ENCODE results near the gene RIPOR2. TPM values are rescaled to one million over a fixed set of nuclear protein-coding genes. Genes with fewer than 3 reads are reported as not detected.
"Not testable (repeated sequence)": the region's sequence is repeated elsewhere in the genome, so short reads cannot be mapped to it uniquely, and the experiment has no call there.

Gene RIPOR2
- total and polyA plus RNA-seq, 4 donors, result 1.1 to 16.1 (median 6.1) TPM

DNA sequence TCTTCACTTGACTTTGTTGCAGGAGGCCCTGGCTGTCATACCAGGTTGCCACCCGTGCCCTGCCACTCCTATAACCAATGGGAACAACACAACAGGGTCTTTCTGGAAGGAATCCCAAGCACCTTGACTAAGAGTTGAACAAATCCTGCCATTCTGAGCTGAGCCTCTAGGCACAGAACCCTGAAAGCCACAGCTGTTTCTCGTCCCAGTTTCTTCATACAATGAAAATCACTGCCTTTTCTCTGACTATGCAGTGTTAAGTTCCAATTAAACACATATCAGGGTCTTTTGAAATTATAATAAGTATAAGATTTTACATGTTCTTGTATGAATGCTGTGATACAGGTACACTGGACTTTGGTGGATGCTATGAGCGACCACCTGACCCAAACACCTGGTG lies 54.4 kb downstream of the RIPOR2 start:
- H3K4me3 ChIP-seq (ENCODE audit: low read length in 2 of 2), result no peak overlapping the region
- DNase-seq (no peak), ATAC-seq (ENCODE audit: low FRiP score) (no peak)
- no peak overlapping the region for H3K27ac ChIP-seq (ENCODE audit: low read depth in 1 of 2, low read length in 2 of 2)
- no peaks in the 10 kb centered on the region for H3K36me3 ChIP-seq (ENCODE audit: control insufficient read depth in 1 of 2, insufficient read depth in 2 of 2, low read length in 1 of 2)
- 93 to 94% methylated on average over 3 of the region's 3 CpGs for WGBS, 2 donors
- no peaks in the 10 kb centered on the region for H3K27me3 ChIP-seq (ENCODE audit: control insufficient read depth in 1 of 2, insufficient read depth in 2 of 2, low read length in 1 of 2)
- H3K4me1 ChIP-seq (ENCODE audit: control insufficient read depth in 1 of 2, insufficient read depth in 2 of 2, low read length in 2 of 2), result no peaks in the 10 kb centered on the region
- intact Hi-C loops (cut with DNase I), result no loop called here
- no peaks in the 10 kb centered on the region for H3K9me3 ChIP-seq (ENCODE audit: control insufficient read depth, low read length)

DNA sequence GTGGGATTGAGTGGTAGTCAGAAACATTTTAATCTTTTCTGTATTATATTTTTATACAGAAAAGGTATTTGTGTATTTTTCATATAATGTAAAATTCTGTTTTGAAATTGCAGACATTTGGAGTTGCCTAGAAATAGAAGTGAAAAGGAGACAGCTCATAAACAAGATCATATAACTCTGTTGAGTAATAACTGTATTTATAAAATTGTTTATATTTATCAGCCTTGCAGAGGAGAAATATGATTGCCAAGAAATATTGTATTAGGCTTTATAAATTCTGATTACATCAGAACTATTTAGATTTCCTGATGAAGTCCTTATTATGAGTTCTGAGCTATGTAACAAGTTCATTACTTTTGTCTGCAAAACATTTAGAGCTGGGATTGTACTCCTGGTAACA lies 55.3 kb downstream of the RIPOR2 start:
- Histone ChIP-seq H3K4me1 (ENCODE audit: control insufficient read depth in 1 of 2, insufficient read depth in 2 of 2, low read length in 2 of 2) (no peaks in the 10 kb centered on the region), H3K27ac (ENCODE audit: low read depth in 1 of 2, low read length in 2 of 2) (no peak overlapping the region), H3K4me3 (ENCODE audit: low read length in 2 of 2) (no peak overlapping the region), H3K9me3 (ENCODE audit: control insufficient read depth, low read length) (no peaks in the 10 kb centered on the region), H3K36me3 (ENCODE audit: control insufficient read depth in 1 of 2, insufficient read depth in 2 of 2, low read length in 1 of 2) (no peaks in the 10 kb centered on the region), H3K27me3 (ENCODE audit: control insufficient read depth in 1 of 2, insufficient read depth in 2 of 2, low read length in 1 of 2) (no peaks in the 10 kb centered on the region)
- DNase-seq, result no peak
- no peak for ATAC-seq (ENCODE audit: low FRiP score)
- intact Hi-C loops (cut with DNase I), result no loop called here

DNA sequence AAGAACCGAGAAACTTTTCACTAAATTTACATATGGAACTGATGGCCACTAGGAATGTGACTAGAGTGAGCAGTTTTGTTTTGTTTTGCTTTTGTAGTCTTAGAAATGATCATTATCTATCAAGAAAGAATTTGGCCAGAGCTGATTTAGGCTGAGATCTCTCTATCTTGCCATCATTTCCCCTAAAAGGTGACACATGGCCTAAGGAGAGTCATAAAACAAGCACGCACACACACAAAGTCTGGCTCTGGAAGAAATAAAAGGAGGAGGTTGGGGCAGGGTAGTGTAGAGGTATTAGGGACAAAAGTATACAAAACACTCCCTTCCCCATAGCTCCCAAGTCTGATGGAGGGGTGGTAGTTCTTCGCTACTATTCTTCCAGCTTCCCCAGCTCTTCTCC lies 56.4 kb downstream of the RIPOR2 start:
- no peak overlapping the region for H3K4me3 ChIP-seq (ENCODE audit: low read length in 2 of 2)
- H3K4me1 ChIP-seq (ENCODE audit: control insufficient read depth in 1 of 2, insufficient read depth in 2 of 2, low read length in 2 of 2), result no peaks in the 10 kb centered on the region
- intact Hi-C loops (cut with DNase I), result no loop called here
- H3K9me3 ChIP-seq (ENCODE audit: control insufficient read depth, low read length), result no peaks in the 10 kb centered on the region
- DNase-seq (no peak), ATAC-seq (ENCODE audit: low FRiP score) (no peak)
- WGBS, 2 donors, result 90 to 92% methylated on average over 3 of the region's 3 CpGs
- H3K27me3 ChIP-seq (ENCODE audit: control insufficient read depth in 1 of 2, insufficient read depth in 2 of 2, low read length in 1 of 2), result no peaks in the 10 kb centered on the region
- no peaks in the 10 kb centered on the region for H3K36me3 ChIP-seq (ENCODE audit: control insufficient read depth in 1 of 2, insufficient read depth in 2 of 2, low read length in 1 of 2)
- no peak overlapping the region for H3K27ac ChIP-seq (ENCODE audit: low read depth in 1 of 2, low read length in 2 of 2)

DNA sequence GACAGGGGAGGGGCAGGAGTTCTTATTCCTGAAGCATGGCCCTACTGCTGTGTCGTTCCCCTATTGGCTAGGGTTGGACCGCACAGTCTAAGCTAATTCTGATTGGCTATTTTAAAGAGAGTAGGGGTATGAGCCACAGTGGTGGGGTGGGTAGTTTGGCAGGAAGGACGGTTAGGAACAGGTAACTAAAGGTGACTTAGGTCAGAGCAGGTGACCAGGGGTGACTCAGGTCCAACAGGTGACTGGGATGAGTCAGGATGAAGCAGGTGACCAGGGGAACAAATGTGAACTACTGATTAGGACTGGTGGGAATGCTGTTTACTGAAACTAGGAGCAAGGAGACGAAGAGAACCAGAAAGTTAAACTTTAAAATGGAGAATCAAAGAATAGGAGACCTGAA lies 58.0 kb downstream of the RIPOR2 start:
- DNase-seq; H3K27ac ChIP-seq (ENCODE audit: low read depth in 1 of 2, low read length in 2 of 2); H3K36me3 ChIP-seq (ENCODE audit: control insufficient read depth in 1 of 2, insufficient read depth in 2 of 2, low read length in 1 of 2); intact Hi-C loops (cut with DNase I); H3K4me3 ChIP-seq (ENCODE audit: low read length in 2 of 2); H3K4me1 ChIP-seq (ENCODE audit: control insufficient read depth in 1 of 2, insufficient read depth in 2 of 2, low read length in 2 of 2); H3K27me3 ChIP-seq (ENCODE audit: control insufficient read depth in 1 of 2, insufficient read depth in 2 of 2, low read length in 1 of 2); H3K9me3 ChIP-seq (ENCODE audit: control insufficient read depth, low read length); ATAC-seq (ENCODE audit: low FRiP score): not testable (repeated sequence)
- WGBS, 2 donors, result 92 to 96% methylated on average over 4 of the region's 4 CpGs

DNA sequence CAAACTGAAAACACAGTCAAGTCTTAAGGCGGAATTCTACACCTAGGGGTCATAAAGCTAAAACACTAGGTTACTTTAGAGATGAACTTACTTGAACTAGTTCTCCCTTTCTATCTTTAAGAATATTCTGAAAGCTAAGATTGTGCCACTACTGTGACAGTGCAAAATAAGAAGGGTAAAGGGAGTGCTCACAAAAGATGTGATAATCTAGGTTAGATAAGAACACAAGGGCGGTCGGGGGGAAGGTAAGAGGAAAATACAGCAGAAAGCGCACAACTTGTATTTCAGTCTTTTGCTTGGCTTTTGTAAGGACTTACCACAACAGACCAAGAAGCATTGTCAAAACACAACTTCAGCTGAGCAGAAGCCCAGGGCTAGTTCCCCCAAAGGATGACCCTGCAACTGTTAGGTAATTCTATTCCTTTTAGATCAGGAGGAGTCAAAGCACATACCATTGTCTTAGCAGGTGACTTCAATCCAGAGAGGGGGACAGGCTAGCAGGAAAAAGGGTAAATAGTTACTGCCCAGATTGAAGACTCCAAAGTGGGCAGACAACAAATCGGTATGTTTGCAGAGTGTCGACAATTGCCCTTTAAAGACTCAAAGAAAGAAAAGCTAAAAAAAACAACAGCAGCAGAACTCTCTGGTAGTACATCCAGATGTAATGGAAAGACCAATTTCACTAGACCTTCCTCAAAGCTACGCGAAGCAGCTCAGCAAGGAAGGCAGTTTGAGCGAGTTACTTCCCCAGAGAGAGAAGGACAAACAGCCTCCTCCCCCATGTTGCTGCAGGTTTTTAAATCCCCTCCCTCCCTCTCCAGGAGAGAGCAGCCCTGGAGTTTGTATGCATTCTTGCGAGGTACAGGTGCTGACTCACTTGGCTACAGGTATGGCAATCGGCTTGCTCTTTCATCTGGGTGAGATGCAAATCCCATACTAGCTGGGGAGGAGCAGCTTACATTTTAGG lies 59.0 kb downstream of the RIPOR2 start:
- H3K4me3 ChIP-seq (ENCODE audit: low read length in 2 of 2), result no peak overlapping the region
- 80 to 81% methylated on average over 11 of the region's 11 CpGs for WGBS, 2 donors
- no peak for ATAC-seq (ENCODE audit: low FRiP score)
- DNase-seq, result no peak
- H3K36me3 ChIP-seq (ENCODE audit: control insufficient read depth in 1 of 2, insufficient read depth in 2 of 2, low read length in 1 of 2), result no peaks in the 10 kb centered on the region
- H3K9me3 ChIP-seq (ENCODE audit: control insufficient read depth, low read length), result no peaks in the 10 kb centered on the region
- intact Hi-C loops (cut with DNase I), result no loop called here
- H3K4me1 ChIP-seq (ENCODE audit: control insufficient read depth in 1 of 2, insufficient read depth in 2 of 2, low read length in 2 of 2), result no peaks in the 10 kb centered on the region
- no peak overlapping the region for H3K27ac ChIP-seq (ENCODE audit: low read depth in 1 of 2, low read length in 2 of 2)
- no peaks in the 10 kb centered on the region for H3K27me3 ChIP-seq (ENCODE audit: control insufficient read depth in 1 of 2, insufficient read depth in 2 of 2, low read length in 1 of 2)

DNA sequence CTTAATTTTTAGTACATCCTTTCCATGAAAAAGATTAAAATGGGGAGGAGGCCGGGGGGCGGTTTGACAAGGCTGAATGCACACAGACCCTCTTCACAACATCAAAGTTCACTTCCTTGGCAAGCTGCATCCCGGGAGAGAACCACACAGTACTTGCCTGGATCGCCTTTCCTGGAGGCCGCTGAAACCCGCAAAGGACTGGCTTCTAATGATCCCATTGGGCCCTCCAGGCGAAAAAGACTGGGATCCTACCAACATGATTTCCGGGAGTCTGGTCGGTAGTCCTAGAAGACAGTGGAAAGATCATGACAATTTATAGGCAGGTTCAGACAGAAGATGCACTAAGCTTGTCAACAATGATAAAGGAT lies 60.2 kb downstream of the RIPOR2 start:
- H3K4me1 ChIP-seq (ENCODE audit: control insufficient read depth in 1 of 2, insufficient read depth in 2 of 2, low read length in 2 of 2), result no peaks in the 10 kb centered on the region
- no peak overlapping the region for H3K27ac ChIP-seq (ENCODE audit: low read depth in 1 of 2, low read length in 2 of 2)
- no peaks in the 10 kb centered on the region for H3K9me3 ChIP-seq (ENCODE audit: control insufficient read depth, low read length)
- WGBS, 2 donors, result 84 to 95% methylated on average over 9 of the region's 9 CpGs
- H3K27me3 ChIP-seq (ENCODE audit: control insufficient read depth in 1 of 2, insufficient read depth in 2 of 2, low read length in 1 of 2), result no peaks in the 10 kb centered on the region
- no peaks in the 10 kb centered on the region for H3K36me3 ChIP-seq (ENCODE audit: control insufficient read depth in 1 of 2, insufficient read depth in 2 of 2, low read length in 1 of 2)
- ATAC-seq (ENCODE audit: low FRiP score) (no peak), DNase-seq (no peak)
- H3K4me3 ChIP-seq (ENCODE audit: low read length in 2 of 2), result no peak overlapping the region
- intact Hi-C loops (cut with DNase I), result no loop called here

DNA sequence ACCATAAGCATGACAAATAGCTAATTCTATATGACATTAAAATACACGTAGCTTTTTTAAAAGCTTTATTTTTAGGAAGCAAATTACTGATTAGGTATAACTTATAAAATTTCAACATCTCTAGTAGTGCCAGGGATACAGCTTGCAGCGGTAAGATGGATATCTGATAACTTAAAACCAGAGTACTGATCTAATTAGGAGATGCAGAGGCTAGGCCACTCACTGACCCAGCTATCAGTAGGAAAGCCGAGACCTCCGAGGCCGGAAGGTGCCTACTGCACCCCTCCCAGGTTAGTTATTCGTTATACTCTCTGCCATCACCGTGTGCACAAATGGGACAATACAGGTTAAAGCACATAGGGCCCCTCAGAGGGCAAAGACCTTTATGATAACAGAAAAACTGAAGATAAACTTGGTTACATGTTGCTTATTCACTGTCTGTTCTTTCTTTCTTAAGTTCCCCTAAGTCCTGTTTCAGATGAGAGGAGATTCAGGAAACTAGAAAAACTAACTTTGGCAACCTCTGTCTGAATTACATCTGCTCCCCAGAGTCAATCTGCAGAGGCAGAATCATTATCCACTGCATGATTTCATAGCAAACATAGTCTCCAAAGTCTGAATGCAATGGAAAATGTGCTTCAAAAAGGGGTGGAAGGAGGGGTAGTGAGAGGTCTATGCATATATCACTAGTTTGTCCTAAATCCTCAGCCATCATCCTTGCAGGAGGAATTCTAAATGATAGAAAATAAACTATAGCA lies 60.8 kb downstream of the RIPOR2 start:
- intact Hi-C loops (cut with DNase I), result no loop called here
- no peaks in the 10 kb centered on the region for H3K9me3 ChIP-seq (ENCODE audit: control insufficient read depth, low read length)
- H3K4me3 ChIP-seq (ENCODE audit: low read length in 2 of 2), result no peak overlapping the region
- 89 to 93% methylated on average over 7 of the region's 7 CpGs for WGBS, 2 donors
- H3K36me3 ChIP-seq (ENCODE audit: control insufficient read depth in 1 of 2, insufficient read depth in 2 of 2, low read length in 1 of 2), result no peaks in the 10 kb centered on the region
- no peak overlapping the region for H3K27ac ChIP-seq (ENCODE audit: low read depth in 1 of 2, low read length in 2 of 2)
- no peaks in the 10 kb centered on the region for H3K4me1 ChIP-seq (ENCODE audit: control insufficient read depth in 1 of 2, insufficient read depth in 2 of 2, low read length in 2 of 2)
- DNase-seq, result no peak
- ATAC-seq (ENCODE audit: low FRiP score), result no peak
- H3K27me3 ChIP-seq (ENCODE audit: control insufficient read depth in 1 of 2, insufficient read depth in 2 of 2, low read length in 1 of 2), result no peaks in the 10 kb centered on the region

DNA sequence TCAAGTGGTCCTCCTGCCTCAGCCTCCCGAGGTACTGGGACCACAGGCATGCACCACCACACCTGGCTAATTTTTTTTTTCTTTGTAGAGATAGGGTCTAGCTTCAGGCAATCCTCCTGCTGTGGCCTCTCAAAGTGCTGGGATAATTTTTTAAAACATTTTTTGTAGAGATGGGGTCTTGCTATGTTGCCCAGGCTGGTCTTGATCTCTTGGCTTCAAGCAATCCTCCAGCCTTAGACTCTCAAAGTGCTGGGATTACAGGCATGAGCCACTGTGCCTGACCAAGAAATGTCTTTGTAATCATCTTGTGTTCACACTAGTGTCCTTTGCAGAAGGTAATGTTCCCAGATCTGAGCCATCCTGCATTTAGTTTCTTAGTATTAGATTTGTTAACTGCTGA lies 61.6 kb downstream of the RIPOR2 start:
- Histone ChIP-seq H3K4me1 (ENCODE audit: control insufficient read depth in 1 of 2, insufficient read depth in 2 of 2, low read length in 2 of 2) (no peaks in the 10 kb centered on the region), H3K27me3 (ENCODE audit: control insufficient read depth in 1 of 2, insufficient read depth in 2 of 2, low read length in 1 of 2) (no peaks in the 10 kb centered on the region), H3K4me3 (ENCODE audit: low read length in 2 of 2) (no peak overlapping the region), H3K36me3 (ENCODE audit: control insufficient read depth in 1 of 2, insufficient read depth in 2 of 2, low read length in 1 of 2) (no peaks in the 10 kb centered on the region), H3K27ac (ENCODE audit: low read depth in 1 of 2, low read length in 2 of 2) (no peak overlapping the region), H3K9me3 (ENCODE audit: control insufficient read depth, low read length) (no peaks in the 10 kb centered on the region)
- ATAC-seq (ENCODE audit: low FRiP score), result no peak
- intact Hi-C loops (cut with DNase I), result no loop called here
- 99 to 100% methylated on average over 1 of the region's 1 CpG for WGBS, 2 donors
- DNase-seq, result no peak

DNA sequence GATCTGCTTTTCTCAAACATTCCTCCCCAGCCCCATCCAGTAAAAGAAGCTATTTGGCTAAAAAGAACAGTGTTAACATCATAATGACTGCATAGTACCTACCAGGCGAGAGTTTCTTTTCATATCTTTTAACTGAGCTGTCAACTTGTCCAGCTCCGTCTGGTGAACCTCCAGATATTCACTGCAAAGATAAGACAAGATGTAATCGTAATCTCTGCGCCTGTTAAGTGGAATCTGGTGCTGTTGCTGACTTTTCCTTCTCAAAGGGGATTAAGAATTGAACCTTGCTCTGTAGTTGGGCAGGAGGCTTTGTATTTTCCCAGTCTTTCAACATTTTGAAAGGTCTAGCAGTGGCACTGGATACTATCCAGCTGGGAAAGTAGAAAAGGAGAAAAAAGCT lies 63.0 kb downstream of the RIPOR2 start:
- H3K4me1 ChIP-seq (ENCODE audit: control insufficient read depth in 1 of 2, insufficient read depth in 2 of 2, low read length in 2 of 2), result no peaks in the 10 kb centered on the region
- intact Hi-C loops (cut with DNase I), result no loop called here
- no peak for ATAC-seq (ENCODE audit: low FRiP score)
- no peaks in the 10 kb centered on the region for H3K36me3 ChIP-seq (ENCODE audit: control insufficient read depth in 1 of 2, insufficient read depth in 2 of 2, low read length in 1 of 2)
- 68 to 71% methylated on average over 4 of the region's 4 CpGs for WGBS, 2 donors
- H3K4me3 ChIP-seq (ENCODE audit: low read length in 2 of 2), result no peak overlapping the region
- H3K9me3 ChIP-seq (ENCODE audit: control insufficient read depth, low read length), result no peaks in the 10 kb centered on the region
- H3K27me3 ChIP-seq (ENCODE audit: control insufficient read depth in 1 of 2, insufficient read depth in 2 of 2, low read length in 1 of 2), result no peaks in the 10 kb centered on the region
- H3K27ac ChIP-seq (ENCODE audit: low read depth in 1 of 2, low read length in 2 of 2), result no peak overlapping the region
- DNase-seq, result no peak

Data from aorta (tissue), 5 donors.